MG63 (cell line): ENCODE data around the gene SLC7A7. TPM values are rescaled to one million over a fixed set of nuclear protein-coding genes. Genes with fewer than 3 reads are reported as not detected.

Experiments used
- total RNA-seq: library from RNA; depleted of rRNA; stranded (reverse); fragments of >200 nt; shearing (Covaris generic); gene quantifications from 2 replicates; pipeline ENCODE4 v1.2.3, GENCODE V29; 2014; ENCODE audit warnings: low replicate concordance; rRNA removed

The SLC7A7 gene
- total RNA-seq, 1 experiment from 2014 or later: 4.0 TPM

Other genes with a start within 250 kb of the SLC7A7 start
- gene DAD1, start 226.2 kb downstream of the SLC7A7 start, total RNA-seq: 275 and 292 TPM in 2 replicates
- gene ABHD4, start 217.1 kb downstream of the SLC7A7 start, total RNA-seq: 0.89 and 15.5 TPM in 2 replicates
- gene OR6J1, start 171.1 kb downstream of the SLC7A7 start, total RNA-seq: not detected in 2 replicates
- gene OXA1L, start 48.7 kb downstream of the SLC7A7 start, total RNA-seq: 47.3 and 67.5 TPM in 2 replicates
- 22.1 and 92.8 TPM in 2 replicates for gene MRPL52, start 14.5 kb upstream of the SLC7A7 start, total RNA-seq
- gene MMP14, start 21.1 kb upstream of the SLC7A7 start, total RNA-seq: 85.2 and 124 TPM in 2 replicates
- 6.4 and 21.9 TPM in 2 replicates for gene LRP10, start 56.3 kb upstream of the SLC7A7 start, total RNA-seq
- not detected in 2 replicates for gene REM2, start 67.8 kb upstream of the SLC7A7 start, total RNA-seq
- 25.4 and 27.8 TPM in 2 replicates for gene RBM23, start 103.7 kb upstream of the SLC7A7 start, total RNA-seq
- gene PRMT5, start 113.9 kb upstream of the SLC7A7 start, total RNA-seq: 99.2 and 100 TPM in 2 replicates
- 41.3 and 76.1 TPM in 2 replicates for gene HAUS4, start 141.7 kb upstream of the SLC7A7 start, total RNA-seq
- gene AJUBA, start 167.1 kb upstream of the SLC7A7 start, total RNA-seq: 60.8 and 69.6 TPM in 2 replicates
- gene C14orf93, start 194.7 kb upstream of the SLC7A7 start, total RNA-seq: 3.7 and 12.3 TPM in 2 replicates
- gene PSMB5, start 219.5 kb upstream of the SLC7A7 start, total RNA-seq: 170 and 273 TPM in 2 replicates
- not detected in 2 replicates for gene PSMB11, start 226.8 kb upstream of the SLC7A7 start, total RNA-seq
- 1.4 and 1.9 TPM in 2 replicates for gene CDH24, start 242.1 kb upstream of the SLC7A7 start, total RNA-seq